IPS-20b (cell line): ENCODE data around the gene ABCC2.
"Not testable (repeated sequence)": the region's sequence is repeated elsewhere in the genome, so short reads cannot be mapped to it uniquely, and the experiment has no call there.

ENCODE experiments used
- H3K27ac ChIP-seq: one replicate; pipeline ENCODE4 v1.5.1; 2013; ENCODE audit warnings: low read length
- H3K27me3 ChIP-seq: 2 replicates; pipeline ENCODE4 v1.6.1; 2013; ENCODE audit warnings: mild to moderate bottlenecking, low read length, inconsistent platforms; ENCODE audit not compliant: insufficient read depth
- H3K36me3 ChIP-seq: 2 replicates; pipeline ENCODE4 v1.6.1; 2013; ENCODE audit warnings: low read depth, mild to moderate bottlenecking, inconsistent platforms, low read length, moderate library complexity; ENCODE audit not compliant: insufficient read depth
- H3K4me1 ChIP-seq: 2 replicates; pipeline ENCODE4 v1.6.1; 2013; ENCODE audit warnings: mild to moderate bottlenecking, control low read depth, inconsistent platforms, low read length, moderate library complexity; ENCODE audit not compliant: insufficient read depth
- H3K4me3 ChIP-seq: 2 replicates; pipeline ENCODE4 v1.5.1; 2013; ENCODE audit warnings: mild to moderate bottlenecking, low read length, inconsistent platforms
- H3K9ac ChIP-seq: 2 replicates; pipeline ENCODE4 v1.6.1; 2013; ENCODE audit warnings: low read depth, mild to moderate bottlenecking, inconsistent platforms, low read length, moderate library complexity
- H3K9me3 ChIP-seq: 2 replicates; pipeline ENCODE4 v1.6.1; 2013; ENCODE audit warnings: mild to moderate bottlenecking, low read depth, low read length, inconsistent platforms; ENCODE audit not compliant: insufficient read depth

The ABCC2 gene

GRCh38 chr10:99859585-99859984 is 77.1 kb downstream of the ABCC2 start:
- Histone ChIP-seq H3K9me3 (no peaks in the 10 kb centered on the region), H3K27me3 (no peaks in the 10 kb centered on the region), H3K9ac (no peak overlapping the region), H3K36me3 (no peaks in the 10 kb centered on the region), H3K4me3 (no peak overlapping the region), H3K27ac (no peak overlapping the region), H3K4me1 (no peaks in the 10 kb centered on the region; the same call in 1 of the 2 replicates)

- H3K9me3 ChIP-seq, result no peaks in the 10 kb centered on the region
- no peak overlapping the region for H3K9ac ChIP-seq
- no peak overlapping the region for H3K27ac ChIP-seq
- no peaks in the 10 kb centered on the region for H3K27me3 ChIP-seq
- H3K36me3 ChIP-seq, result no peaks in the 10 kb centered on the region
- H3K4me1 ChIP-seq, result no peaks in the 10 kb centered on the region; the same call in 1 of the 2 replicates
- H3K4me3 ChIP-seq, result no peak overlapping the region
Measured at GRCh38 chr10:99860466-99860865, 78.0 kb downstream of the ABCC2 start.

- H3K36me3 ChIP-seq, H3K9ac ChIP-seq, H3K27me3 ChIP-seq, H3K4me1 ChIP-seq, H3K4me3 ChIP-seq, H3K27ac ChIP-seq, H3K9me3 ChIP-seq: not testable (repeated sequence)
Measured at GRCh38 chr10:99863535-99864240, 81.2 kb downstream of the ABCC2 start.

GRCh38 chr10:99867250-99867649 is 84.8 kb downstream of the ABCC2 start:
- H3K27ac ChIP-seq, H3K4me3 ChIP-seq, H3K9ac ChIP-seq, H3K4me1 ChIP-seq, H3K36me3 ChIP-seq, H3K9me3 ChIP-seq, H3K27me3 ChIP-seq: not testable (repeated sequence)

- H3K36me3 ChIP-seq, result no peaks in the 10 kb centered on the region
- H3K27ac ChIP-seq, result no peak overlapping the region
- H3K9ac ChIP-seq, result no peak overlapping the region
- H3K27me3 ChIP-seq, result no peaks in the 10 kb centered on the region
- no peaks in the 10 kb centered on the region for H3K4me1 ChIP-seq
- no peak overlapping the region for H3K4me3 ChIP-seq
- H3K9me3 ChIP-seq, result no peaks in the 10 kb centered on the region
Measured at GRCh38 chr10:99869581-99870122, 87.2 kb downstream of the ABCC2 start.

- Histone ChIP-seq H3K9me3 (no peaks in the 10 kb centered on the region), H3K4me3 (no peak overlapping the region), H3K4me1 (no peaks in the 10 kb centered on the region), H3K9ac (no peak overlapping the region), H3K27ac (no peak overlapping the region), H3K27me3 (no peaks in the 10 kb centered on the region), H3K36me3 (peaks cover 1% of the 10 kb centered on the region; the same call in 1 of the 2 replicates)
Measured at GRCh38 chr10:99870123-99870730, 87.8 kb downstream of the ABCC2 start.

- no peaks in the 10 kb centered on the region for H3K9me3 ChIP-seq
- H3K27me3 ChIP-seq, result no peaks in the 10 kb centered on the region
- H3K27ac ChIP-seq, result no peak overlapping the region
- no peak overlapping the region for H3K4me3 ChIP-seq
- no peaks in the 10 kb centered on the region for H3K4me1 ChIP-seq
- H3K9ac ChIP-seq, result no peak overlapping the region
- H3K36me3 ChIP-seq, result peaks cover 25% of the 10 kb centered on the region
Measured at GRCh38 chr10:99872367-99873162, 90.1 kb downstream of the ABCC2 start.

GRCh38 chr10:99873846-99874245 is 91.4 kb downstream of the ABCC2 start:
- Histone ChIP-seq H3K9ac (no peak overlapping the region), H3K4me3 (no peak overlapping the region)

GRCh38 chr10:99874341-99875085 is 92.1 kb downstream of the ABCC2 start:
- Histone ChIP-seq H3K27ac (no peak overlapping the region), H3K27me3 (no peaks in the 10 kb centered on the region), H3K36me3 (peaks cover 44% of the 10 kb centered on the region), H3K9me3 (no peaks in the 10 kb centered on the region), H3K4me1 (no peaks in the 10 kb centered on the region), H3K4me3 (no peak overlapping the region), H3K9ac (no peak overlapping the region)

More at GRCh38 chr10:99873846-99874245, 91.4 kb downstream of the ABCC2 start:
- Histone ChIP-seq H3K27me3 (no peaks in the 10 kb centered on the region), H3K27ac (no peak overlapping the region), H3K9me3 (no peaks in the 10 kb centered on the region), H3K36me3 (peaks cover 38% of the 10 kb centered on the region), H3K4me1 (no peaks in the 10 kb centered on the region)

- Histone ChIP-seq H3K36me3 (peaks cover 54% of the 10 kb centered on the region), H3K9ac (no peak overlapping the region), H3K27me3 (no peaks in the 10 kb centered on the region), H3K27ac (no peak overlapping the region), H3K9me3 (no peaks in the 10 kb centered on the region), H3K4me1 (no peaks in the 10 kb centered on the region), H3K4me3 (no peak overlapping the region)
Measured at GRCh38 chr10:99875473-99875872, 93.0 kb downstream of the ABCC2 start.

GRCh38 chr10:99880080-99880835 is 97.8 kb downstream of the ABCC2 start:
- Histone ChIP-seq H3K36me3 (peaks cover 100% of the 10 kb centered on the region), H3K27me3 (no peaks in the 10 kb centered on the region), H3K4me3 (no peak overlapping the region), H3K9me3 (no peaks in the 10 kb centered on the region), H3K27ac (no peak overlapping the region), H3K4me1 (no peaks in the 10 kb centered on the region), H3K9ac (no peak overlapping the region)
